Limb (tissue), 2 donors: ENCODE measurements around the gene NXPH2.

Source experiments
- DNase-seq, 2 donors: peaks; one replicate each; pipeline ENCODE4 v3.0.0-alpha.2; 2016; ENCODE audit errors: extremely low spot score in 2 of 2

Gene NXPH2

DNA sequence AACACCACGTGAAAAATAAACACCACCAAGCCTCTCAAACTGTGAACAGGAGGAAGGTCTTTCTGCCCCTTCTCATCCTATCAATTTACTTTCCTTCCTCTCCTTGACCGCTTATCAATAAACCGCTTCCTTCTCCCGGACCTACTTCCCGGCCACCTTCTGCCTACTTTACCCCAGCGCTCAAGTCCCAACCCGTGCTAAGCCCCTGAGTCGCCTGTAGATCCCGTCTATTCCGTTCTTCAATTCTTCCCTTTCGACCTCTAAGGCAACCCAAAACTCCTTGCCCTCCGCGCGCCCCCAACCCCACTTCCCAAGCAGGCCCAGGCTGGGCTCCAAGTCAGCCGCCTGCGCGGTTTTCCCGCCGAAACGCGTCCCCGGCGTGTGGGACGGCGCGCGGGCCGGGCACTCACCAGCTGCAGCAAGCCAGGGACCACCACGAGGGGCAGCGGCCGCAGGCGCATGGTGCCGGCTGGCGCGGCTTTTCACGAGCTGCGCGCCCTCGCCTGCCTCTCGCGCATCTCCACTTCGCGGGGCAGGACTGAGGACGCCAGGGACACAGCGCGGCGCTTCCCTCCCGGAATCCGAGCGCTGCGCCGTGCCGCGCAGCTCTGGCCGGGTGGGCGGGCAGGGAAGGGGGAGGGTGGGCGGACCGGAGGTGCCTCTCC lies at the start of gene NXPH2:
TSS of gene NXPH2 (minus strand) at position 610 of the 665 bp plus-strand sequence. CDS start at position 461, 149 bp downstream.
- peak in 1 of 2 donors; percentile 76 for DNase-seq

DNA sequence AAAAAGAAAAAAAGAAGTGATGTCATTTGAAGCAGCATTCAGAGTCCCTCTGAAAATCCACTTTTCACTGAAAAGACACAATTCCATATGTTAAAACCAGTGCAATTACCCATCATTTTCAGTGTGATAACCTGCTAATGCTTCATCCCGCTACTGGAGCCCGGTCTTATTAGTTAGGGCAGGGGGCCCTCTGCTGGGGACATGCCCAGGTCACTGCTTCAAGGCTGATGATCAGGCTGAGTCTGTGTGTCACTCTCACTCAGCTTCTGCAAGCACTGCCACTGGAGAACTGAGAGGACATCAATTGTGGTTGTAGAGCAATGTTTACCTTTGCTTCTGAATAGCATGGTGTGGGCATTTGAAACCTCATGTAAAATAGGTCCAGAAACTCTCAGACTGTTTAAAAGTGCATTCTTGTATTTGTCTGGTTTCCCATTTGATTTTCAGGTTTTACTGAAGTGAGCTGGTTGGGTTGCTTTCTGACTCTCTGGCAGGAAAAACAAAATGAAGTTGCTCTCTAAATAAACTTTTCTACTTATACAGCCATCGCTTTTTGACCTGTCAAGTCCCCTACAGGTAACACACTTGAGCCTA lies 49.2 kb upstream of the NXPH2 start:
- DNase-seq: peak; percentile 31 to 53

DNA sequence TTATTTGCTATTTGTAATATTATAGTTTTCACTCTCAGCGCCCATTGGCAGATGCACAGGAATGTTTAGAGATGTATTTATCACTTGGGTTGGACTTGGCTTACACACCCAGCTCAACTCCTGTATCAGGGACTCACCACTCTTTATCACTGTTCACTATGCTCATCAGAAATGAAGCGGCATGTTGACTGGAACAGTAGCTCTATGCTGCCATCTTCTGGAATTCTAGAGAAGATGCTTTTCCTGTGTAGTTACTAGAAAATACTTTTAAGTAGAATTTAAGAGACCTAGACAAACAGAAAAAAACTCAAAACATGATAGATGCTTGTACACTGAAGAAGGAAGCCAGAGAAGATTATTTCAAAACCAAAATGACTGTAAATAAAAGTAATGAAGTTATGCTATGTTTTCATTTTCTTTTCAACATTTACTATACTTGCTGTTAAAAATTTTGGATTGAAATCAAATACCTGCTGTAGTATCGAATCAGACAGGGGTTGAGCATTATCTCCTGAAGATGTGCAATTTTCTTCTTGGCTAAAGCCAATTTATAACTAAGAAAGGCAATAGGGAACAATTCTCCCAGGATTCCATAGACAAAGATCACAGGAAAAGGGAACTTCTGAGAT lies 47.4 kb upstream of the NXPH2 start:
- DNase-seq: peak; percentile 39 to 81

DNA sequence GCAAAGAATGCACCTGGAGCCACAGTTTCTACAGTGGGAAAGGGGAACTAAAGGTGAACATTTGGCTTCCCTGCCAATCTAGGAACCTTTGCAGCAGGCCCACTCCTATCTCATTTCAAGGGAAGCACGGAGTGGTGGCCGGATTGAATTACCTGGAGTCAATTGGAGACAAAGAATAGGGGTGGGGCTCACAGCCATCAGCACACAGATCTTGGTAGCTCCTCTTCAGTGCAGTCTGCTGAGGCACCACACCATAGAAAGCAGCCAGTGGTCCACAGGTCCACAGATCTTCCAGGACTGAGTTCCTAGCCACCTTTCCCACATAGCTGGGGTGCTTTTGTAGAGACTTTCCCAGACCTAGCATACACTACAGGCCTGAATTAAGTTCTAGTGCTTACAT lies 43.5 kb upstream of the NXPH2 start:
- no peak for DNase-seq

DNA sequence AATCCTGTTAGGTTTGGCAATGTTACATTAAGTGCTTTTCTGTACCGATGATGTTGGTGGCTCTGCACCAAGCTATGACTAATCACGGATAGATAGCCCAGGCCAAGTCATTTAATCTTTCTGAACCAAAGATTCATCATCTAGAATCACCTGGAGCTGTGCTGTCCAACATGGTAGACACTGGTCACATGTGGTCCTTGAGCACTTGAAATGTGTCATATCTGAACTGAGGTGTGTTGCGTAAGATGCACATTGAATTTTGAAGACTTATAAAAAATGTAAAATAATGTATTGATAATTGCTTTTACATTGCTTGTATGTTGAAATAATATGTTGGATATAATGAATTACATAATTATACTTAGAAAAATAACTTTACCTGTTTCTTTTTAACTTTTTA lies 39.8 kb upstream of the NXPH2 start:
- DNase-seq: no peak

DNA sequence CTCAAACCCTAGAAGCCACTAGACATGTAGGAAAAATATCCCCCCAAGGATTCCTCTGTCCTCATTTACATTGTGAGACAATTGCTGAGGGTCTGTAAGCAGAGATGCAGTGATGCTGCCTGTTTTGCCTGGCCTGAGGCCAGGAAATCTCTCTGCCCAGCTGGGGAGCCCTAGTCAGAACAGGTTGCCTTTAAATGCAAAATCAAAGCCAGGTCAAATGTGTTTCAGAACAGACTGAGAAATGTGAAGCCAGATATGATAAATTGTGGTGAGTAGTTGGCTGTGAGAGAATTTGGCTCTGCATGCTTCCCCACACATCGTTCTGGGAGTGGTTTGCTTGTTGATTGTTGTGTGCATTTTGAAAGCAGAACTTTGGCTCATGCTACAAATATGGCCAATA lies 38.4 kb upstream of the NXPH2 start:
- no peak for DNase-seq

DNA sequence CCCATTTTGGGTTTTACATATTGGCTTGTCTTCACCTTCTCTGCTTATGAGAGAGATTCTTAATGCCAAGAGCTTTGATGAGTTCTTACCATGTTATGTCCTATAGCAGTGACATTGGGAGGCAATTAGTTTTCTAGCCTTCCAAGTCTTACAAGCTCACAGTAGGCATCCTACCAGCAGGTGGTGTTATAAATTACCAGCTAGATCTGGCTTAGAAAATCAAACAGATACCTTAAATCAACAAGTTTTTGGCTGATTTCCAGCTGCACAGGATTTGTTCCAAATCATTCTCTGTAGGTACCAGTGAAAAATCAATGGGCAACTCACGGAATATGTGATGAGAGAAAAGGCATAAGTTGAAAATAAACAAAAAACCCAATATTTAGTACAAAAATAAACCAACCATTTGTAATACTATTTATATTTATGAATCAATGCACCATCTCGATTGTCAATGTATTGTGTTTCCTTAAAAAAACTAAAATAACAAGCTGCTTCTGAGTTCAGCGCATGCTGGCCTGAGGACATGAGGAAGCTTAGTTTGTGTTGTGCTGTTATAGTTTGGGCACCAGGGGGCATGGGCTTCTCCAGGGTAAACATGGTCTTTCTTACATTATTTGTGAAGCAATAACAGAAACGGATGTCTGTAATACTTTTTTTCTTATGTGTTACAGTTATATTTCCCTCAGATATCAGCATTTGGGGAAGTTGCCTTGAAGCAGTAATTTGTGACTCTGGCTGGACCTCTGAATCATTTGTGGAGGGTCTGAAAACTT lies 34.1 kb upstream of the NXPH2 start:
- DNase-seq: no peak

DNA sequence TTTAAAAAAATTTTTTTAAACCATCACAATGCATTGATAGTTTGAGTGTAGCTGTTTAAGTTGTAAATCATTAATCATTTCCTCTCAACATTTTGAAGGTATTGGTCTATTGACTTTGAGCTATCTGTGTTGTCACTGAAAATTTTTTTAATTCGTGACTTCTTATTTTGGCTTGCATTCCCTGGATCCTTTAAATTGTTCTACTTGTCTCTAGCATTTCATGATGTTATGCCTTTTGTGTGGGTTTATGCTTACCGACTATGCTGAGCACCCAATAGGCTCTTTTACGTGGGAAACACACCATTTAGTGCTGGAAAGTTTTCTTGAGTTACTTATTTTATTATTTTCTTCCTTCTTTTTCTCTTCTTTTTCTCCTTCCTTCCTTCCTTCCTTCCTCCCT lies 31.2 kb upstream of the NXPH2 start:
- DNase-seq: no peak

DNA sequence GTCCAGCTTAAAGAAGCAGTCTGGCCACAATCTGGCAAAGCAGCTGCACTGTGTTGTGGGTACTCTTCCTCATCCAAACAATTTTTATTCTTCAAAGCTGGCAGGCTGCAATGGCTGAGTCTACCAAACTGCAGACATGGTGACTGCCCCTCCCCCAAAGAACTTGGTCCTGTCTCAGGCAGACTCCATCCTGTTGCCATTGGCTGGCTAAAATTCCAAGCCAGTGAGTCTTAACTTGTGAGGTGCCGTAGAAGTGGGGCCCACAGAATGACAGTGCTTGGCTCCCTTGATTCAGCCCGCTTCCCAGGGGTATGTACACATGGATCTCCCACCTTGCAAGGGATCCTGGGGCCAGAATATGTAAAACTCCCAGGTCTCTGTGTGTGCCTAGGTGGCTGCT lies 14.5 kb upstream of the NXPH2 start:
- no peak for DNase-seq

DNA sequence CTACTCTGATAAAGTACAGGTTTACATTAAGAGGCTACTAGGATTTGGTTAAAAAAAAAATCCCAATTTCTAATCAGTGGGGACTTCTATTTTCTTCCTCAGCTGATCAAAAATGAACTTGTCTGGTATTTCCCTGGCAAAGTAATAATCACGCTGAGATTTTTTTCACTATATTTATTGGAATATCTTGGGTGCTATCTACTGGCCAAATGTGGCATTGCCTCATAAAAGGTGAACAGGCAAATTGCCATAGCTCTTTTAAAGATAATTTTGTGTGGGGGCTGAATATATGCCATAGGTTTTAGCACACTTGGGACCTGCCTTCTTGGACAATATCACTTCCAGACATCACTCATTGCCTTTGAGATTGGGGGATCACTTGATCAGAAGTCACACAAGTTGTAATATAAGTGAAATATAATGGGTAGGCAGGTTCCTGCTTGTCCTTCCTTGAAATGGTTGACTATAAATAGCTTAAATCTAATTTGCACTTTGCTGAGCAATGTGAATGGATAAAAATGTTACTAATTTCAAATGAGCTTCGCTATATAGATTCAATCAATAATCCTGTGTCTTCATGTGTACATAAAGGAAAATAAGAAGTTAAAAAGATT lies 7.0 kb upstream of the NXPH2 start:
- peak in 1 of 2 donors; percentile 70 for DNase-seq

DNA sequence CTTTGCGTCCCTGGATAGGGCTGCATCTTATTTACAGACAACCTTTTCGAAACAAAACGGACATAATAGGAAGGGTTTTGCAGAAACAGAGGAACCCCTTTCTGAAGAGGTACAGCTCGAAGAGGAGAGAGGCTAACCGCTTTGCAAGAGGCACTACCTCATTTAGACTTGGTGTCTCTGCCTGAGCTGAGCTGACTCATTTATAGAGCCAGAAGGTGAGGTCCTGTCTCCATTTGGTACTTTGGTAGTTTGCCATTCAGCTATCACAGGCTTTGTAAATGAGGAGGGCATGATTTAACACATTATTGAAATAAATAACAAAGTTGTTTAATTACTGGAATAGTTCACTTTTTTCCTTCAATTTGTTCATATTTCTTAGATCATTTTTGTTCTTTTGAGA lies 2.2 kb upstream of the NXPH2 start:
- no peak for DNase-seq

DNA sequence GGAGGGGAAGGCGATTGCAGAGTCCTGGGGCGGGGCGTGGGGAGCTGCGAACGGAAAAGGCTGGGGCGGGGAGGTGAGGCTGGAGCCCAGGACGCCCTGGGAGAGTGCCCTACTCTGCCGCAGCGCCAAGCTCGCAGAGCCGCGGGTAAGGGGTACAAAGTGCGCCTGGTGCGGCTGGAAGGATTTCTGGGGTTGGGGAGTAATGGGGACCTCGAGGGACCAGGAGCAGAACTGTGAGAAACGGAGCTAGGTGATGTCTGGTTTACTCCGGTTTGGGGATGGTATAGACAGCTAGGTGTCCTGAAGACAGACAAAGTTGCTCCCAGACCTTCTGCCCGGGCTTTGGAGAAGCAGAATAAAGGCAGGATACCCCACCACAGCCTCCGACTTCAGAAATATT lies 718 bp upstream of the NXPH2 start:
- no peak for DNase-seq

DNA sequence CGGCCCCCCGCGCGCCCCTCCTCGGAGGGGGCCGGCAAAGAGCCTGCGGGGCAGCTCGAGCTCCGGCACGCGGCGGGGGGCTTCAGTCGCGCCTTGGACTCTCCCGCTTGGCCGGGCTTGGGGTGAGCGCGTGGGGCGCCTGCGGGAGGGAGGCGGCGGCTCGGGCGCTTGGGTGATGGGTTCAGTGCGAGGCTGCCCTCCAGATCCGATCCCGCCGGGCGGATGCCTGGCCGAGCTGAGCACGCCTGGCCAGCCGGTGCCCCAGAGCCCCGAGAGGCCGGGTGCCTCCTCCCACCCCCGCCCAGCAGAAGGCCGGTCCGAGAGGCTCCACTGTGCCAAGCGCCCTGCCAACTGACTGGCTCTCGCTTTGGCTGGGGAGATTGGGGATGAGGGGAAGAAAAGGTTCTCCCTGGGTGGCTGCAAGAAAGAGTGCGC lies 273 bp upstream of the NXPH2 start:
- peak in 1 of 2 donors; percentile 68 for DNase-seq

DNA sequence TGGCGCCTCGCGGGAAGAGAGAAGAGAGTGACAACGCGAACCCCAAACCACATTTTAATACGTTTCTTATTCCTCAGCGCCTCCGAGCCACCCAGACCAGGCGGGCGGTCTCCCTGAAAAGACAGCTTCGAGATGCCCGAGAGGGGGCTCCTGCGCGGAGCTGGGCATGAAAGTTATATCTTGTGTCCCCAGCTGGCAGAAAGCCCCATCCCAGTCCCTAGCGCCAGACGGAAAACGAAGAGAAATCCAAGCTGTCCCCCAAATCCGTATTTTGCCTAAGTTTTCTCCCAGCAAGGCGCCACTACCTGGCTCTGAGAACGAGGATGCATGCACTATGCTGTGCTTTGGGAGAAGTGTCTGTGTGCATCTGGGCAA lies 797 bp downstream of the NXPH2 start:
- peak in 1 of 2 donors; percentile 53 for DNase-seq

DNA sequence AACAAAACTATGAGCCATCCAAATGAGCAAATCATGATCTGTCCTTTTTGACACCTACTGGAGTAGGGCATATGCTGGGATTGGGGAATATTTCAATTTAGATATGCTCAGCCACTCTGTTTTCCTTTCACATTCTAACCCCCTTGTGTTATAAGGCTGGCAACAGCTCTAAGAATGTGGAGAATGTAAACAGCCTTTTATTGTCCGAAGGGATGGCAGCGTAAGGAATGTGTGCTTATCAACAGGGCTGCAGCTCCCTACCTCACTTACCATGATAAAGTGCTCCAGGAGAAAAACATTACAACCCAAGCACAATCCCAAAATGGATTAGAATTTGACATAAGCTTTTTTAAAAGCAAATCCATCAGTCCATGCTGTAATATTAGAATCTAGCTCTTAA lies 2.2 kb downstream of the NXPH2 start:
- DNase-seq: no peak

DNA sequence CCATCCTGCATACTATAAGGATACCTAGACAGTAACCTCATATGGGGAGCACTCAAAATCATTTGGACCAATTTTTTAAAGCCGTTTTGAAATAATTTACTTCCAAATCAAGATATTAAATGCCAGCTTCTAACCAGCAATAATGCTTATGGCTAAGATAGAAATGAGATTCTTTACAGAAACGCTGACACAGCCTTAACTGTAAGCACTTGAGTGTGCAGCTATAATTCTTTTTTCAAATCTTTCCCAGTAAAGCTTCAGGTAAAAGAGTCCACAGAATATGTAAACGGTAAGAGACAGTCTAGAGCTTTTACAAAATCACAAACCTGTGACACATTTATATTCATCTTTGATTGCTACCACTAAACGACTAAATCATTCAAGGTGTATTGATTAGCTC lies 4.5 kb downstream of the NXPH2 start:
- DNase-seq: no peak

DNA sequence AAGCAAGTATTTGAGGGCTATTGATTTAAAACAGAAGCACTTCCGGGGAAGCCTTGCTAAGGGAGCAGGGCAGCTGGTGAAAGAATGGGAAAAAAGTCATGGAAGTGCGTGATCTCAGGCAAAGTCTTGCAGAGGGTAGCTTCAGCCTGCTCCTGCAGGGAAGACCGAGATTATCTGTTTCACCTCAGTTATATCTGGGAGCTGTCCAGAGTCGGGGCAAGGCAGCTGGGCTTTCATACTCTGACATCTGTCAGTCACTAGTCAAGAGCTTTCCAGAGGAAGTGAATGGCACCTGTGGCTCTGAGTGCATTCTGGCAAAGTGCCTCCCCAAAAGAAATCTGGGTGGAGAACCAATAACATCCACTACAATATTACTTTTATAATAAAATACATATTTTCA lies 8.7 kb downstream of the NXPH2 start:
- no peak for DNase-seq

DNA sequence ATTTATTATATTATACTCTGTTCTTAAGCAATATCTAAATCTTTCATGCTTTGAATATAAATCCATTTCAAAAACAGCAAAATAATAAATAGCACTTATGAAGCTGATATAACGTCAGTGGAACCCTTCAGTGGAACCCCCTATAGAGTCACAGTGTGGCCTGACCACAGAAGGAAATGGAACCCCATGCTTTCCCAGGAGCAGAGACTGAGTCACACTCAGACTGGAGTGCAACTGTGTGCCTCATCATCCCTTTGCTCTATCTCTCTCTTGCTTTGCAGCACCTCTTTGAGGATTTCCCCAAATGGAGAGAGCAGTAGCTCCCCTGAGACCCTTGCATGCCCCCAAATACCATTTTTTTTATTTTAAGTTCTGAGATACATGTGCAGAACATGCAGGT lies 13.1 kb downstream of the NXPH2 start:
- DNase-seq: no peak

DNA sequence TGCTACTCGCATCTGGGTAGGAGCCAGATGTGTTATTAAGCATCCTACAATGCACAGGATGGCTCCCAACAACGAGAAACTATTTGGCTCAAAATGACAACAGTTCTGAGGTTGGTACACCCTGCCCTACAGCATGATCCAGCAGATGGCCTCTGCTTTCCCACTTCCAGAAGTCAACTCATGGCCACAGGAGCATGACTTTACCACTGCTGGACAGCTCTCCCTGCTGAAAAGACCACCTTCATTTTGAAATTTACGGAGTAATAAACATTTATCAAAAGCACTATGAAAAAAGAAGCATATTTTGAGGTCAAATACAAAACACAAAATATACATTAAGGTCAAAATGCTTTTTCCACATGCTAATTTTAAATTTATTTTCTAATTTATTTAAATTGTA lies 13.7 kb downstream of the NXPH2 start:
- no peak for DNase-seq

DNA sequence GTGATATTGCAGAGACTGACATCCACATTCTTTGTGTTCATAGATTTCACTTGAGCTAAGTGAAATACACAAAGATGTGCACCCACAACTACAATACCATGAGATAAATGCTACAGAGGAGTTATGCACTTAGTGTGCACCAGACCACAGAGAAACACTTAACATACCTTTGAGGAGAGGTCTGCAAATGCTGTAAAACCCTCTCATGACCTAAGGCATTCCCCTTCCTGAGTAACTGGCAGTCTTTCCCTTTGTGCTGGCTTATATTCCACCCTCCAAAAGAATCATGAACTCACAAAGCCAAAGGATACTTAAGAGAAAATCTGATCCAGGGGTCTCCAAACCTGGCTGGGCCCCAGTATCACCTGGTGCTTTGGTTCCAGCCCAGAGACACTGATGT lies 16.2 kb downstream of the NXPH2 start:
- DNase-seq: no peak

DNA sequence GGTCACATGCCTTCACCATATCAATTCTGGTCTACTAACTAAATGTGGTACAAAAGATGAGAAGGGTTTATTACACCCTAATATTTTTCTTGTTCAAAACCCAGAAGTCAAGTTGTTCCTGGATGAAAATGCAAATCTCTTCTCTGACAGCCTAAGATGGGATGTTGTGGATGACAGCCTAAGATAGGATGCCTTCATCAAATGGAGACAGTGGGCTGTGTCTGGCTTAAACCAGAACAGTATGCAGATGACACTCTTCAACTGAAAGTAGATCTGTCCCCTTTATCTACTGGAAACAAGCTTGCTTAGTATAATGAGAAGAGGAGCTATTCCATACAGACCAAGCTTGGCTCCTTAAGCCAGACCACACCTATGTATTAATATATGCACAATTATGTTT lies 17.7 kb downstream of the NXPH2 start:
- DNase-seq: no peak

DNA sequence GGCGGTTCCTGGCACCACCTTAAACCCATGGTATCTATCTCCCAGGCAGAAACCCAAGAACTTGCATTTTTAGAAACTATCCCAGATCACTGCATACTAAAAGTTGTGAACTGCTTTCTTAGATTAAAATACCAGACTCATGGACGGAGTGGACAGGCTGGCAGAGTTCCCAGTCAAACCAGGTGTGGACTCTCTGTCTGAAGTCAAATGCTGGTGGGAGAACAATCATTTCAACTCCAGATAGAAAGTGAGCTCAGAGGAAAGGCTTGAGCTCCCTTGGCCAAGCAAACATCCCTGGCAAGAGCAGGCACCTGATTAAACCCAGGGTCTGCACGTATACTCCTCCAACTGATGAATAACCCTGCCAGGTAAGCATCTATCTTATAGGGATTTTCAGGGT lies 19.5 kb downstream of the NXPH2 start:
- no peak for DNase-seq
